ENCODE data around the gene ZNF692. TPM values are rescaled to one million over a fixed set of nuclear protein-coding genes. Genes with fewer than 3 reads are reported as not detected.

The ZNF692 gene
- total RNA-seq, 1 donor from 2014 or later, result 41.9 TPM

GRCh38 chr1:248855580-248855979 lies 3.3 kb downstream of the ZNF692 start:
- DNase-seq (no peak), ATAC-seq (no peak)
- Histone ChIP-seq H3K27ac (no peak overlapping the region), H3K36me3 (peaks cover 30% of the 10 kb centered on the region), H3K4me1 (peaks cover 19% of the 10 kb centered on the region), H3K27me3 (ENCODE audit: low read depth) (no peaks in the 10 kb centered on the region), H3K9me3 (no peaks in the 10 kb centered on the region), H3K4me3 (no peak overlapping the region)
- no peak for TF ChIP-seq CTCF (IDR thresholded peaks at IDR 0.05)
- intact Hi-C loops (cut with DNase I), result no loop called here

- intact Hi-C loops (cut with DNase I), result no loop called here
Measured at GRCh38 chr1:248853663-248854375, 5.1 kb downstream of the ZNF692 start.

GRCh38 chr1:248852481-248853405 lies 6.1 kb downstream of the ZNF692 start:
- Histone ChIP-seq H3K9me3 (no peaks in the 10 kb centered on the region), H3K27ac (no peak overlapping the region), H3K36me3 (peaks cover 58% of the 10 kb centered on the region), H3K4me3 (no peak overlapping the region), H3K27me3 (ENCODE audit: low read depth) (no peaks in the 10 kb centered on the region), H3K4me1 (peaks cover 7% of the 10 kb centered on the region)
- intact Hi-C loops (cut with DNase I), result no loop called here
- no peak for ATAC-seq
- DNase-seq, result no peak
- TF ChIP-seq CTCF (IDR thresholded peaks at IDR 0.05), result no peak

More at GRCh38 chr1:248853663-248854375, 5.1 kb downstream of the ZNF692 start:
- peaks cover 48% of the 10 kb centered on the region for H3K36me3 ChIP-seq
- no peak overlapping the region for H3K27ac ChIP-seq
- no peak for TF ChIP-seq CTCF (IDR thresholded peaks at IDR 0.05)
- H3K4me3 ChIP-seq, result no peak overlapping the region
- H3K9me3 ChIP-seq, result no peaks in the 10 kb centered on the region
- H3K4me1 ChIP-seq, result peaks cover 10% of the 10 kb centered on the region
- no peaks in the 10 kb centered on the region for H3K27me3 ChIP-seq (ENCODE audit: low read depth)
- no peak for ATAC-seq
- DNase-seq, result no peak

GRCh38 chr1:248851390-248851789 lies 7.5 kb downstream of the ZNF692 start:
- Histone ChIP-seq H3K4me3 (no peak overlapping the region), H3K4me1 (no peaks in the 10 kb centered on the region), H3K27me3 (ENCODE audit: low read depth) (no peaks in the 10 kb centered on the region), H3K36me3 (peaks cover 72% of the 10 kb centered on the region), H3K9me3 (no peaks in the 10 kb centered on the region), H3K27ac (no peak overlapping the region)
- intact Hi-C loops (cut with DNase I), result no loop called here
- TF ChIP-seq CTCF (IDR thresholded peaks at IDR 0.05), result no peak
- DNase-seq (no peak), ATAC-seq (no peak)

- Histone ChIP-seq H3K27me3 (ENCODE audit: low read depth) (no peaks in the 10 kb centered on the region), H3K4me1 (no peaks in the 10 kb centered on the region), H3K9me3 (no peaks in the 10 kb centered on the region), H3K27ac (no peak overlapping the region), H3K4me3 (no peak overlapping the region), H3K36me3 (peaks cover 78% of the 10 kb centered on the region)
- TF ChIP-seq CTCF (IDR thresholded peaks at IDR 0.05), result no peak
- DNase-seq (no peak), ATAC-seq (no peak)
- intact Hi-C loops (cut with DNase I), result no loop called here
Measured at GRCh38 chr1:248850536-248851251, 8.2 kb downstream of the ZNF692 start.

All from lower lobe of right lung (tissue), 2 donors.